K562 (cell line): ENCODE data around the gene ARHGAP18. TPM values are rescaled to one million over a fixed set of nuclear protein-coding genes. Genes with fewer than 3 reads are reported as not detected.

Experiments used
- ATAC-seq: fragments of 200-7000 bp; cut with Tn5 transposase; 3 replicates; pipeline ENCODE4 v1.9.1; 2020; ENCODE audit warnings: moderate library complexity
- BruUV-seq: library from RNA; stranded (reverse); fragments of 400-500 nt; replicated peaks from 2 replicates; lab custom pipeline; 2021; lab: Mats Ljungman, UMichigan
- CTCF ChIA-PET: fragments of 300-600 bp; formaldehyde crosslinking; extraction: SDS; loops from one replicate; lab custom pipeline; 2021; ENCODE audit warnings: low intra/inter-chr PET ratio; lab: Yijun Ruan, JAX
- POLR2A ChIA-PET: fragments of 300-600, 350-650 bp; sonication (Branson Sonifier 250); formaldehyde crosslinking; extraction: SDS; loops from one replicate; lab custom pipeline; 2021; ENCODE audit warnings: antibody characterized with exemption, inconsistent platforms; lab: Yijun Ruan, JAX
- DNase-seq, 4 experiments: peaks; one replicate each; pipeline versions ENCODE4 v3.0.0 to v3.0.0-alpha.2; 2011 to 2018; ENCODE audit warnings: low spot score in 3 of 4, mixed read lengths in 3 of 4; ENCODE audit errors: extremely low read depth in 1 of 4
- FAIRE-seq: peaks from 2 replicates; lab custom pipeline; 2011; peaks lifted over from hg19 to GRCh38; lab: Jason Lieb, UNC
- H2AFZ ChIP-seq: 2 replicates; pipeline ENCODE4 v1.6.0; 2011; ENCODE audit warnings: low read depth, low read length, control low read depth, inconsistent platforms
- H3K27ac ChIP-seq: fragments of 200-600 bp; 3 replicates; pipeline ENCODE4 v1.8.0; 2011; ENCODE audit warnings: low read depth, mild to moderate bottlenecking, control low read depth, inconsistent platforms, low read length, moderate library complexity, mixed read lengths; ENCODE audit errors: extremely low read depth
- H3K27me3 ChIP-seq, 2 experiments: fragments of 300-600 bp in 1 of 2; 2 replicates in 1 of 2; 3 replicates in 1 of 2; pipeline versions ENCODE4 v1.6.0 to v1.8.0; 2011; ENCODE audit warnings: inconsistent platforms in 2 of 2, low read length in 2 of 2, mild to moderate bottlenecking in 1 of 2, mixed read lengths in 1 of 2, moderate library complexity in 1 of 2; ENCODE audit not compliant: control insufficient read depth in 2 of 2, insufficient read depth in 2 of 2
- H3K36me3 ChIP-seq: fragments of 300-600 bp; 3 replicates; pipeline ENCODE4 v1.8.0; 2011; ENCODE audit warnings: mild to moderate bottlenecking, low read length, inconsistent platforms; ENCODE audit not compliant: control insufficient read depth, insufficient read depth
- H3K4me1 ChIP-seq, 2 experiments: fragments of 200-600 bp in 1 of 2; replicated peaks in 1 of 2; 2 replicates in 1 of 2; 3 replicates in 1 of 2; pipeline versions ENCODE4 v1.5.1 to v1.8.0; 2011; ENCODE audit warnings: inconsistent platforms in 2 of 2, low read length in 2 of 2, mild to moderate bottlenecking in 1 of 2, mixed read lengths in 1 of 2, moderate library complexity in 1 of 2; ENCODE audit not compliant: control insufficient read depth in 2 of 2, insufficient read depth in 2 of 2
- H3K4me2 ChIP-seq: 2 replicates; pipeline ENCODE4 v1.6.1; 2011; ENCODE audit warnings: low read length, control low read depth, inconsistent platforms, mixed read lengths; ENCODE audit not compliant: insufficient read depth
- H3K4me3 ChIP-seq: fragments of 200-600 bp; sonication (generic), shearing (Covaris generic); 2 replicates; pipeline ENCODE4 v1.5.1; 2016; ENCODE audit warnings: control low read depth, inconsistent platforms
- H3K79me2 ChIP-seq: fragments of 200-600 bp; 3 replicates; pipeline ENCODE4 v1.8.0; 2011; ENCODE audit warnings: low read length, inconsistent platforms; ENCODE audit not compliant: control insufficient read depth, insufficient read depth
- H3K9ac ChIP-seq, 2 experiments: 2 replicates each; pipeline versions ENCODE4 v1.6.0 to v1.6.1; 2011; ENCODE audit warnings: low read depth in 2 of 2, low read length in 2 of 2, control low read depth in 1 of 2, inconsistent platforms in 1 of 2, mild to moderate bottlenecking in 1 of 2, mixed read lengths in 1 of 2; ENCODE audit not compliant: insufficient read depth in 1 of 2
- H3K9me1 ChIP-seq: one replicate; pipeline ENCODE4 v1.6.0; 2011; ENCODE audit warnings: inconsistent platforms, mild to moderate bottlenecking, low read length, moderate library complexity; ENCODE audit not compliant: control insufficient read depth, insufficient read depth
- H3K9me3 ChIP-seq: replicated peaks from 2 replicates; pipeline ENCODE4 v1.5.1; 2011; ENCODE audit warnings: low read depth, low read length, inconsistent platforms; ENCODE audit not compliant: control insufficient read depth, insufficient read depth
- H4K20me1 ChIP-seq: replicated peaks from 2 replicates; pipeline ENCODE4 v1.6.1; 2011; ENCODE audit warnings: low read length, inconsistent platforms, mixed read lengths; ENCODE audit not compliant: control insufficient read depth, insufficient read depth
- ETS2 ChIP-seq: IDR thresholded peaks from 2 replicates; pipeline ENCODE4 v1.6.1; 2016; ENCODE audit warnings: borderline replicate concordance, missing genetic modification characterization, mild to moderate bottlenecking, moderate library complexity, missing compliant biosample characterization; ENCODE audit not compliant: poor library complexity, severe bottlenecking
- GABPB1 ChIP-seq: sonication (generic); formaldehyde crosslinking; IDR thresholded peaks from 2 replicates; pipeline ENCODE4 v1.8.0; 2022; ENCODE audit warnings: mild to moderate bottlenecking, missing genetic modification reagents
- GATAD2A ChIP-seq: fragments of 450-650 bp; IDR thresholded peaks from 2 replicates; pipeline ENCODE4 v1.6.1; 2017
- HDAC1 ChIP-seq, 2 experiments: fragments of 450-650 bp; IDR thresholded peaks; 2 replicates each; pipeline ENCODE4 v1.6.1; 2016 to 2017; ENCODE audit warnings: inconsistent platforms in 1 of 2, mild to moderate bottlenecking in 1 of 2, moderate library complexity in 1 of 2
- KLF13 ChIP-seq: fragments of 450-650 bp; IDR thresholded peaks from 2 replicates; pipeline ENCODE4 v1.6.1; 2016; ENCODE audit warnings: missing genetic modification characterization, low read depth, mild to moderate bottlenecking, missing compliant biosample characterization, moderate library complexity, borderline replicate concordance
- KLF6 ChIP-seq: fragments of 250-450 bp; sonication (Bioruptor Pico); IDR thresholded peaks from 2 replicates; pipeline ENCODE4 v1.4.0; 2020; ENCODE audit warnings: mild to moderate bottlenecking, moderate library complexity, borderline replicate concordance
- SP2 ChIP-seq: IDR thresholded peaks from 2 replicates; pipeline ENCODE4 v1.6.1; 2011; ENCODE audit warnings: mild to moderate bottlenecking, low read depth, low read length, moderate library complexity; ENCODE audit not compliant: poor library complexity, severe bottlenecking; ENCODE audit errors: extremely low read depth
- TEAD2 ChIP-seq: fragments of 450-650 bp; IDR thresholded peaks from 2 replicates; pipeline ENCODE4 v1.6.1; 2016; ENCODE audit warnings: missing genetic modification characterization, control low read depth, missing compliant biosample characterization
- ZFP1 ChIP-seq: fragments of 450-650 bp; formaldehyde crosslinking; IDR thresholded peaks from 2 replicates; pipeline ENCODE4 v1.4.0; 2020; ENCODE audit warnings: mild to moderate bottlenecking, mixed read lengths
- ZNF197 ChIP-seq: fragments of 200-800 bp; sonication (Bioruptor generic); IDR thresholded peaks from 2 replicates; pipeline ENCODE4 v1.6.1; 2016; ENCODE audit warnings: low read depth, missing genetic modification characterization, missing compliant biosample characterization
- ZNF76 ChIP-seq: fragments of 250-450 bp; sonication (Bioruptor Pico); IDR thresholded peaks from 2 replicates; pipeline ENCODE4 v1.4.0; 2020; ENCODE audit warnings: mild to moderate bottlenecking, moderate library complexity, borderline replicate concordance
- ZSCAN32 ChIP-seq: fragments of 450-650 bp; formaldehyde crosslinking; IDR thresholded peaks from 2 replicates; pipeline ENCODE4 v1.4.0; 2020; ENCODE audit warnings: mild to moderate bottlenecking, moderate library complexity
- WGBS: fragments of 100-300 bp; shearing (Covaris generic); methylation state at CpG from one replicate; pipeline ENCODE4 v1.1.6; 2016; ENCODE audit warnings: low coverage, mixed read lengths; ENCODE audit not compliant: insufficient coverage; ENCODE audit errors: missing lambda C conversion rate; 5-methylcytosine and 5-hydroxymethylcytosine counted together
- in situ Hi-C: fragments of 300-500 bp; cut with MboI; formaldehyde crosslinking; loops from 4 replicates; pipeline ENCODE4 v1.15.0; 2018; ENCODE audit warnings: inconsistent platforms, mixed read lengths
- intact Hi-C: fragments of 100-400 bp; cut with micrococcal nuclease; formaldehyde crosslinking; loops from 2 replicates; pipeline ENCODE4 v1.14.2; 2022
- polyA plus RNA-seq, 8 experiments: library from polyadenylated mRNA; depleted of rRNA in 4 of 8; stranded (reverse) in 5 of 8; unstranded in 3 of 8; fragments of >200 nt; fragmentation: Nextera tagmentation in 2 of 8; fragmentation: Illumina TruSeq in 1 of 8; extraction: Ambion mirVana in 2 of 8; extraction: Trizol in 1 of 8; gene quantifications; 2 replicates each; pipeline versions ENCODE4 v1.2.1 to v1.2.3, GENCODE V29; 2011 to 2014; ENCODE audit warnings: inconsistent platforms in 1 of 8, missing spikeins in 1 of 8
- total RNA-seq, 7 experiments: library from RNA; depleted of rRNA in 6 of 7; stranded (reverse); fragments of >200 nt in 6 of 7; fragmentation: Illumina TruSeq in 2 of 7; extraction: Trizol in 2 of 7; gene quantifications; 2 replicates each; pipeline versions ENCODE4 v1.2.1 to v1.2.3, GENCODE V29; 2011 to 2021; ENCODE audit warnings: low replicate concordance in 1 of 7
- TF ChIP-seq, protein P1 (sequence below): fragments of 250-450 bp; sonication (Bioruptor Pico); IDR thresholded peaks from 2 replicates; pipeline ENCODE4 v1.9.0; 2021; ENCODE audit warnings: mild to moderate bottlenecking, inconsistent platforms
- TF ChIP-seq, protein P2 (sequence below): IDR thresholded peaks from 2 replicates; pipeline ENCODE4 v1.6.1; 2016; ENCODE audit warnings: missing genetic modification characterization, missing compliant biosample characterization
- TF ChIP-seq, protein P3 (sequence below): sonication (generic); formaldehyde crosslinking; IDR thresholded peaks from 2 replicates; pipeline ENCODE4 v1.8.0; 2022; ENCODE audit warnings: missing genetic modification reagents, mild to moderate bottlenecking, moderate library complexity, borderline replicate concordance
- TF ChIP-seq, protein P4 (sequence below): sonication (generic); IDR thresholded peaks from 2 replicates; pipeline ENCODE4 v1.6.1; 2016

Gene ARHGAP18
- total and polyA plus RNA-seq, 9 of the 15 experiments (the other 6 are each of a cell fraction or from before 2014, with no cell fraction given), result 13.3 to 29.7 (median 21.1) TPM

DNA sequence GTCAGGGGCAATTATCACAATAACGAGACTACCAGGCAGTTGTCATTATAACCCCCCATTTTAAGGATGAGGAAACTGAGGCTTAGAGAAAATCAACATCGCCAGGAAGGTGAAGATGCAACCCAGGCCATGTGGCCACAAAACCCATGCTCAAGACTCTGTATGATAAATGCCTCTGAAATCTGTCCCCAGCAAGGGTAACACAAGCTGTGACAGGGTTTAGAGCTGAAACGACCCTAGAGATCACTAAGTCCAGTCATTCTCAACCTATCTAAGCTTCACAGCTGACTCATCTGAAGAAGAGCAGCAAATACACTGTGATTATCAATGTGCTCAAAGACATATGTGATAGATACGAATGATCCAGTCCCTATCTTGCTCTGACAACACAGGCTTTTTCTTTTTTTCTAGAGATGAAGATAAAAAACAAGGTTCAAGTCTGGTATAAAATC is 47.0 kb downstream of the ARHGAP18 start:
- no peaks in the 10 kb centered on the region for H3K27me3 ChIP-seq
- peak; percentile 74 to 82 (median 76) for DNase-seq
- H3K9ac ChIP-seq, result no peak overlapping the region
- BruUV-seq, result no TSS peak
- no peak overlapping the region for H2AFZ ChIP-seq
- ChIA-PET CTCF (no interaction called here), POLR2A (interaction anchor here (0.7 to 1.3 kb wide), 3 partner anchors 18 to 67 kb away, joined by 3 to 4 read pairs (median 3); no protein-coding TSS in a partner anchor)
- no peak overlapping the region; the same call in 2 of the 3 replicates for H3K27ac ChIP-seq
- intact Hi-C loops (loop anchor here (5.0 kb wide), 1 partner anchor 161 kb away; no protein-coding TSS in a partner anchor), in situ Hi-C loops (no loop called here)
- H4K20me1 ChIP-seq, result no peaks in the 10 kb centered on the region
- peak; percentile 55 for ATAC-seq
- no peaks in the 10 kb centered on the region for H3K9me3 ChIP-seq
- peaks cover 18 to 56% of the 10 kb centered on the region in 2 experiments for H3K4me1 ChIP-seq
- no peak overlapping the region for H3K4me3 ChIP-seq
- H3K4me2 ChIP-seq, result 0 out of 2 replicates have a peak overlapping the region, but pooled peaks have one; percentile 27
- no peaks in the 10 kb centered on the region for H3K9me1 ChIP-seq
- H3K79me2 ChIP-seq, result peaks cover 49% of the 10 kb centered on the region
- peak; percentile 89 for FAIRE-seq
- H3K36me3 ChIP-seq, result no peaks in the 10 kb centered on the region
- 12% methylated on average over 4 of the region's 4 CpGs for WGBS
- TF ChIP-seq ZNF197 (CRISPR knock-in tag) (no peak), ZFP1 (no peak), TEAD2 (tag) (no peak), SP2 (no peak), KLF13 (tag) (no peak), GATAD2A (peak; percentile 39; the same call in 1 of the 2 replicates), ZSCAN32 (CRISPR knock-in tag) (no peak), HDAC1 (IDR thresholded peaks at IDR 0.05) (peak; percentile 5 to 87; a peak in 2 of 4 replicates), ZNF76 (no peak), GABPB1 (no peak), ETS2 (no peak), KLF6 (CRISPR knock-in tag) (no peak)
- TF ChIP-seq, protein P1, sequence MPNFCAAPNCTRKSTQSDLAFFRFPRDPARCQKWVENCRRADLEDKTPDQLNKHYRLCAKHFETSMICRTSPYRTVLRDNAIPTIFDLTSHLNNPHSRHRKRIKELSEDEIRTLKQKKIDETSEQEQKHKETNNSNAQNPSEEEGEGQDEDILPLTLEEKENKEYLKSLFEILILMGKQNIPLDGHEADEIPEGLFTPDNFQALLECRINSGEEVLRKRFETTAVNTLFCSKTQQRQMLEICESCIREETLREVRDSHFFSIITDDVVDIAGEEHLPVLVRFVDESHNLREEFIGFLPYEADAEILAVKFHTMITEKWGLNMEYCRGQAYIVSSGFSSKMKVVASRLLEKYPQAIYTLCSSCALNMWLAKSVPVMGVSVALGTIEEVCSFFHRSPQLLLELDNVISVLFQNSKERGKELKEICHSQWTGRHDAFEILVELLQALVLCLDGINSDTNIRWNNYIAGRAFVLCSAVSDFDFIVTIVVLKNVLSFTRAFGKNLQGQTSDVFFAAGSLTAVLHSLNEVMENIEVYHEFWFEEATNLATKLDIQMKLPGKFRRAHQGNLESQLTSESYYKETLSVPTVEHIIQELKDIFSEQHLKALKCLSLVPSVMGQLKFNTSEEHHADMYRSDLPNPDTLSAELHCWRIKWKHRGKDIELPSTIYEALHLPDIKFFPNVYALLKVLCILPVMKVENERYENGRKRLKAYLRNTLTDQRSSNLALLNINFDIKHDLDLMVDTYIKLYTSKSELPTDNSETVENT (CRISPR knock-in tag), result no peak
- TF ChIP-seq, protein P2, sequence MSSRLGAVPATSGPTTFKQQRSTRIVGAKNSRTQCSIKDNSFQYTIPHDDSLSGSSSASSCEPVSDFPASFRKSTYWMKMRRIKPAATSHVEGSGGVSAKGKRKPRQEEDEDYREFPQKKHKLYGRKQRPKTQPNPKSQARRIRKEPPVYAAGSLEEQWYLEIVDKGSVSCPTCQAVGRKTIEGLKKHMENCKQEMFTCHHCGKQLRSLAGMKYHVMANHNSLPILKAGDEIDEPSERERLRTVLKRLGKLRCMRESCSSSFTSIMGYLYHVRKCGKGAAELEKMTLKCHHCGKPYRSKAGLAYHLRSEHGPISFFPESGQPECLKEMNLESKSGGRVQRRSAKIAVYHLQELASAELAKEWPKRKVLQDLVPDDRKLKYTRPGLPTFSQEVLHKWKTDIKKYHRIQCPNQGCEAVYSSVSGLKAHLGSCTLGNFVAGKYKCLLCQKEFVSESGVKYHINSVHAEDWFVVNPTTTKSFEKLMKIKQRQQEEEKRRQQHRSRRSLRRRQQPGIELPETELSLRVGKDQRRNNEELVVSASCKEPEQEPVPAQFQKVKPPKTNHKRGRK (tag), result no peak
- TF ChIP-seq, protein P3, sequence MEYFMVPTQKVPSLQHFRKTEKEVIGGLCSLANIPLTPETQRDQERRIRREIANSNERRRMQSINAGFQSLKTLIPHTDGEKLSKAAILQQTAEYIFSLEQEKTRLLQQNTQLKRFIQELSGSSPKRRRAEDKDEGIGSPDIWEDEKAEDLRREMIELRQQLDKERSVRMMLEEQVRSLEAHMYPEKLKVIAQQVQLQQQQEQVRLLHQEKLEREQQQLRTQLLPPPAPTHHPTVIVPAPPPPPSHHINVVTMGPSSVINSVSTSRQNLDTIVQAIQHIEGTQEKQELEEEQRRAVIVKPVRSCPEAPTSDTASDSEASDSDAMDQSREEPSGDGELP (CRISPR knock-in tag), result peak; percentile 58; the same call in 1 of the 2 replicates
- TF ChIP-seq, protein P4, sequence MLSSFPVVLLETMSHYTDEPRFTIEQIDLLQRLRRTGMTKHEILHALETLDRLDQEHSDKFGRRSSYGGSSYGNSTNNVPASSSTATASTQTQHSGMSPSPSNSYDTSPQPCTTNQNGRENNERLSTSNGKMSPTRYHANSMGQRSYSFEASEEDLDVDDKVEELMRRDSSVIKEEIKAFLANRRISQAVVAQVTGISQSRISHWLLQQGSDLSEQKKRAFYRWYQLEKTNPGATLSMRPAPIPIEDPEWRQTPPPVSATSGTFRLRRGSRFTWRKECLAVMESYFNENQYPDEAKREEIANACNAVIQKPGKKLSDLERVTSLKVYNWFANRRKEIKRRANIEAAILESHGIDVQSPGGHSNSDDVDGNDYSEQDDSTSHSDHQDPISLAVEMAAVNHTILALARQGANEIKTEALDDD, result peak; percentile 86
